Nucleus accumbens (tissue), 56 donors: Measurements from ENCODE around the gene CH25H.

Experiments
- DNase-seq, 56 donors: peaks; one replicate each; lab custom pipeline; 2025; lab: John Stamatoyannopoulos, UW

CH25H gene

GRCh38 chr10:89235073-89235798 lies 28.1 kb upstream of the CH25H start:
- DNase-seq: peak in 45 of 56 donors; percentile 11 to 68 (median 44)

GRCh38 chr10:89233033-89233432 lies 25.9 kb upstream of the CH25H start:
- DNase-seq: peak in 2 of 56 donors; percentile 19 to 57

DNA sequence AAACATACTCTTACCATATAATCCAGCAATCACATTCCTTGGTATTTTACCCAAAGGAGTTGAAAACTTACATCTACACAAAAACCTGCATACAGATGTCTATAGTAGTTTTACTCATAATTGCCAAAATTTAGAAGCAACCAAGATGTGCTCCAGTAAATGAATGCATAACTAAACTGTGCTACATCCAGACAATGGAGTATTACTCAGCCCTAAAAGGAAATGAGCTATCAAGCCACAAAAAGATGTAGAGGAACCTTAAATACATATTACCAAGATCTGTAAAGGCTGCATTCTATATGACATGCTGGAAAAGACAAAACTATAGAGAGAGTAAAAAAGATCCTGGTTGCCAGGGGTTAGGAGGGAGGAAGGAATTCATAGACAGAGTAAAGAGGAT lies 21.8 kb upstream of the CH25H start:
- no peak for DNase-seq

GRCh38 chr10:89228146-89228545 lies 21.0 kb upstream of the CH25H start:
- no peak for DNase-seq

GRCh38 chr10:89226891-89227290 lies 19.8 kb upstream of the CH25H start:
- DNase-seq: no peak

DNA sequence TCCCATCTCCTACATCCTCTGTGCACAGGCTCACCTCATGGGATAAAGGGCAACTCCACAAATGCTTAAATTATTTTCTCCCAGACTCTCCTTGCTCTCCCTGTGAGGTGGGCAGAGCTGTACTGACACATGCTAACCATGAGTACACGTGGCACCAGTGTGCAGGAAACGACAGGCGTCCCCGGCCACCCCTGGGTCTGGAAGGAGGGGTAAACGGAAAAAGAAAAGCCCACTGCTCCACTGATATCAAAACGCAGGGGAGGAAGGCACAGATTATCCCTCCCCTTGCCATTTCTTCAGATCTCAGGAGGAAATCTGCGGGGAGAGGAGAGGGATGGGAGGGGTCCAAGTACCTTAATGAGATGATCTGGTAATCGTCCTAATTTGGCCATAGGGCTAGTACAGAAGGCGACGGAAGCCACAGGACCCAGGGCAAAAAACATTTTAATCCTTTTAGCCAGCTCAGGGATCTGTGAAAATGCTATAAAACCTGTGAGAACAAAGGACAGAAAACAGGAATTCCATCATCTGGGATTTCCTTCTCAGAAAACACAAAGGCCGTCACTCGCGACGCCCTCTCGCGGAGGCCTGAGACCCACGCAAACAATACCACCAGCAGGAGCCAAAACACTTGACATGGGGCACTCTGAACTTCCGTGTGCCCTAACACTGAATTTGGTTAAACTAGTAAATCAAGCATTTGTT lies 17.8 kb upstream of the CH25H start:
- DNase-seq: peak in 24 of 56 donors; percentile 11 to 73 (median 37)

DNA sequence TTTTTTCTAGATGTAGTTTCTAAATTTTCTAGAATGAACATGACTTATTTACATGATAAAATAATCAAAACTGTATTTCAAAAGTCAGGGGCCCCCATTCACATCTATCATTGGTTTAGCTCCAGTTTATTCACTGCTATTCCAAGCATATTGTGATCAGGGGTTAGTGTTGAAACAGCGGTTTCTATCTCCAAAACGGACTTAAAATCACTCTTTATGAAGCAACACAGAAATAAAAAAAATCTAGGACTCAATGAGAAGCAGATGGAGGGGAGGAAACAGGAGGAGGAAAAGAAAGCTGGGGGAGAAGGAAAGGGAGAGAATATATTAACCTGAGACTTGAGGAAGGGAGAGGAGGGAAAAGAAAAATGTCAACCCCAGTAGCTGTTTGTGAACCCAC lies 14.8 kb upstream of the CH25H start:
- DNase-seq: no peak

DNA sequence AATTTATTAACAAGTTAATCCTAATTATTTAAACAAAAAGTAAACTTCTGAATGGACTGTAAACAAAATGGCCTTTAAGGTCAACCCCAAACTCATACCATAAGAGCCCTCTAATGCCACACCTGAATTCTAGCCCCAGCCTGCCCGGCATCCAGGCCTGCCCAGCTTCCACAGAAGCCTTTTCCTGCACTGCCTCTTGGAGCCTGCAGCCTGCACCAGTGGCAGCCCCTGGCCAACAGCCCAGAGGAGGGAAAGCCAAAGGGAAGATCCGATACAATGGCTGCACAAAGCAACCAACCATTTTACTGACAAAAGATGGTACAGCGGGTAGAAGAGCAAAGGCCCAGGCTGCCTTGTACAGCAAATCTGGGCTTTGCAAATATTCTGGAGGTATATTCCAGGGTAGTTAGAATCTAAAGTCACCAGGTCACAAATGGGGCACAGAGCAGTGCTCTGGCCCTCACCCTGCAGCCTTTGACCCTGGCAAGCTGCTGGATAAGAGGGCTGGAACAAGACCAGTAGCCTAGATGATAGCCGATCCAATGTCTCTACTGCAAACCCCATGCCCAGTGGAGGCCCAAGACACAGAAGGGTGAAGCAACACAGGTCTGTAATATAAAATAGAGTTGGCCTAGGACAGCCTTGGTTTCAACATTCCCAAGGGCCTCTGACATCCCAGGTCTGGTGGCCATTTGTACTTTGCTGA lies 12.5 kb upstream of the CH25H start:
- peak in 36 of 56 donors; percentile 12 to 73 (median 44) for DNase-seq

GRCh38 chr10:89217057-89217990 lies 10.2 kb upstream of the CH25H start:
- DNase-seq: peak in 26 of 56 donors; percentile 10 to 81 (median 36)

DNA sequence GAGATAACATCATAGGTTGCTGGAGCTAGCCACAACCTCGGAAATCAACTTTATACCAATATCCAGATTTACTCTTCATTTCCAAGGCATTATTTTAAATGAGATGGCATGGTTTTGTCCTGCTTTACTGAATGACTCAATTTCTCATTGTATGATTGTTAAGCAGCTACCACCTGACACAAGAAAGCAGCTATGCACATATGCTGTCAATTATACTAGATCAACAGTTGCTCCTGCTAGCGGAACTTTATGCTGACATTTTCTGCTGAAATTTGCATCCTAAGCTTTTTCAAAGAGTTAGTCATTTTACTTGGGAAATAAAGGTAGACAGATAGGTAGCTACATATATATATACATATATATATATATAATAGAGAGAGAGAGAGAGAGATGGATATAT lies 8.9 kb upstream of the CH25H start:
- DNase-seq: no peak

DNA sequence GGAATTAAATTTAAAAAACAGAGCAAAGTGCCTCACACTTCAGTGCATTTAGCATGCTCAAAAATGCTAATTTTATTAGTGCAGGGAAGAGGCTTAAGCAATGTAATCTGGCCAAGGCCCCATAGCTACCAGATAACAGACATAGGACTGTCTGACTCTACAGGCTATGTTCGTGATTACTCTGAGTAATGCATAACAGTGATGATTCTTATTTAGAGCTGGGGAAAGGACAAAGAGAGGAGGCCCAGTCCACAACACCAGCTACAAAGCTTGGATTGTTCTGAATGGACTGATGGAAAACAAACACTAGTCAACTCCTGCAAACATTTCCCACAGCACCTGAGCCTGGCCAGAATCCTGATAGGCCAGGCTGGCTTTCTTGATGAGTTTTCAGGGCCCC lies 8.4 kb upstream of the CH25H start:
- peak in 14 of 56 donors; percentile 16 to 41 (median 28) for DNase-seq

DNA sequence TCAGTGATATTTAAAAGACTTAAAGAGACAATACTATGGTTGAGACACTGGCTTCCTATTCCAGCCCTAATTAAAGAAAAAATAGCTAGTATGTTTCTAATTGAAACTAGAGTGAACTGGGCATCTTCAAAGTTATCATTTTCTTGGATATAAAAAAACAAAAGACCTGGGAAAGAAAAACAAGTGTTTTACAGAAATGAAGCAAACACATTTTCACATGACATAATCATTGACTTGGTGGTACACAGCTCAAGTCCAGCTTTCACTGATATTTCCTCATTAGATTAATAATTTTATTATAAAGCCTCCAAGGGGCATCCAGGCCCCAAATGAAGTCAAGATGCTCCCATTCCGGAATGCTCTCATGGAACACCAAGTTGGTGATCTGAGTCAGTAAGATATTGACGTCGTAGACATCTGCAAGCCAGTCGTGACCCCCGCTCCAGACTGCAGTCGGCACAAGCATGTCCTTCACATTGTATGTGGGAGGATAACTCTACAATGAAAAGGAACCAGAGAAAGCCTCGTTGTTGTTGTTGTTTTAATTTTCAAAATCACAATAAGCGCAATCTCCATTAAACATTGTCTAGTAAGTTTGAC lies 7.5 kb upstream of the CH25H start:
- DNase-seq: no peak

GRCh38 chr10:89213191-89213808 lies 6.2 kb upstream of the CH25H start:
- no peak for DNase-seq

DNA sequence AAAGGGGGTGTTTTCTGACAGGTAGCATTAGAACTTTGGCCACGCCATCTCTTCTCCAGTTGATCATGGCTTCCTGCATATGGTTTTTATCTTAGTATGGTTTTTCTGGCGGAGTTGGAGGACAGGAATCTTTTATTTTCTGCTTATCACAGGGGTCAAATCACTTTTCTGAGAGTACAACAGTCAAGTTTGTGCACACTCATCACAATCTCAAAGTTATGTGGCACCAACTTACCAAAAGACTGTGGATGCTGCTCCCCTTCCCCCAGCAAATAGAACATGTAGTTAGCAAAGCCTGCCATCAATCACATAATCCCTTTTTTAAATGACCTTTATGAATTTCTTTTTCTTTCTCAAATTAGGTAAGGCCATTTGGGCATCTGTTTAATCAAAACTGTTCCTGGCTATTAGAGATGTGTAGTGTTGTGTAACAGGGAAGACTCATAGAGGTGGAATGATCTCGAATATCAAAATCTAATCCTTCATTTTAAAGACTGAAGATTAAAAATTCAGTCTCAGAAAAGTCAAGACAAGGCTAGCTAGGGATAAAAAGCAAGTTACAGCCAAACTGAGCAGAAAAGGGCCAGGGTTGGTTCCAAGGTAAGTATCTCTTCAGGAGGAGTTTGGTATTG lies 3.8 kb upstream of the CH25H start:
- no peak for DNase-seq

DNA sequence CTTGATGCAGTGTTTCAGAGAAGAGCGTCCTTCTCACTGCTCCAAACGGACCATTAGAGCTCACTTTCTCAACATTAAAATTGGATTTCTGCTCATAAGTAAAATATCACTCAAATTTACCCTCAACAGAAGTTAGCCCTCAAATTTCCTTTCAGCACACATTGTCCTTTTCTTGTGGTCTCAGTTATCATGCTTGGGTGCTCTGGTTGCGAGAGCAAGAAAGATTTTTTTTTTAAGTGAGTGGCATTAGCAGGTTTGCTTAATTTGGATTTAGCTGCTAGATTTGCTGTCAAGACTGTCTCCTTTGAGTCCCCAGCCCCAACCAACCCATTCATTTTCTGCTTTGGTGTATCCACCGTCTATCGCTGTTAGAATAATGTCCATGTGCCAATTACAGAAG lies 2.6 kb upstream of the CH25H start:
- DNase-seq: no peak

DNA sequence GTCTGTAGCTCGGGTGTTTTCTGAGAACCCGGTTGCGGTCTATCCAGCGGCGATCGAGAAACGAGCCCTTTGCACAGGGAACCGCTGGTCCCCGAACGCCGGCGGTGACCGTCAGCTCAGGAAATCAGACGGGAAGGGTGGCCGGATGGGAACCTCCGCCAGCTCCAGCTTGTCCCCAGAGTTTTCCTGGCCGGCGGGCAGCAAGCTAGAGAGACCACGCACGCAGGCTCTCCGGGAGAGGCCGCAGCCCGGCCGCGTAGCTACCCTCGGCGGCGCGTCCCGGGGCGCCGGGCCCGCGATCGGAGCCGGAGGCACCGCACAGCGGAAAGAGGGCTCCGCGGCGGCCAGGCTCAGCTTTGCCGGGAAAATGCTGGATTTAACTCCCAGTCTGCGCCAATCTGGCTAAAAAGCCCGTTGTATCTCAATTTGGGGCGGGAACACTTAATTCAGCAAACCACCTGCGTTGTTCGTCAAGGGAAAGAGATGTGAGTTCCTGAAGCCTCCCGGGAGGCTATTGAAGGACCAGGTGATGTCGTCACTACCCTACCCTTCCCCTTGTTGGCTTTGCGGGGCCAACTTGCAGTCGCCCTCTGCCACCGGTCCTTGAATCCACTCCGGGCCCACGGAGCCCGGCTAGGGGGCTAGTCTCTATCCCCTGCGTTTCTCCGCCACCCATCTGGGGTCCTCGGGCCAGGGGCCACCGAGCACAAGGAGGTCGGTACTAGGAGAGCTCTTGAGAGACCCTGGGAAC lies 859 bp upstream of the CH25H start:
- DNase-seq: peak in 8 of 56 donors; percentile 15 to 43 (median 30)

GRCh38 chr10:89206402-89207180 lies 526 bp downstream of the CH25H start:
- DNase-seq: peak in 15 of 56 donors; percentile 28 to 74 (median 57)
